ENCODE measurements around the gene CXXC5. TPM values are rescaled to one million over a fixed set of nuclear protein-coding genes. Genes with fewer than 3 reads are reported as not detected.
"Not testable (repeated sequence)": the region's sequence is repeated elsewhere in the genome, so short reads cannot be mapped to it uniquely, and the experiment has no call there.

The CXXC5 gene
- total RNA-seq, 1 donor from 2014 or later = 41.9 TPM

DNA sequence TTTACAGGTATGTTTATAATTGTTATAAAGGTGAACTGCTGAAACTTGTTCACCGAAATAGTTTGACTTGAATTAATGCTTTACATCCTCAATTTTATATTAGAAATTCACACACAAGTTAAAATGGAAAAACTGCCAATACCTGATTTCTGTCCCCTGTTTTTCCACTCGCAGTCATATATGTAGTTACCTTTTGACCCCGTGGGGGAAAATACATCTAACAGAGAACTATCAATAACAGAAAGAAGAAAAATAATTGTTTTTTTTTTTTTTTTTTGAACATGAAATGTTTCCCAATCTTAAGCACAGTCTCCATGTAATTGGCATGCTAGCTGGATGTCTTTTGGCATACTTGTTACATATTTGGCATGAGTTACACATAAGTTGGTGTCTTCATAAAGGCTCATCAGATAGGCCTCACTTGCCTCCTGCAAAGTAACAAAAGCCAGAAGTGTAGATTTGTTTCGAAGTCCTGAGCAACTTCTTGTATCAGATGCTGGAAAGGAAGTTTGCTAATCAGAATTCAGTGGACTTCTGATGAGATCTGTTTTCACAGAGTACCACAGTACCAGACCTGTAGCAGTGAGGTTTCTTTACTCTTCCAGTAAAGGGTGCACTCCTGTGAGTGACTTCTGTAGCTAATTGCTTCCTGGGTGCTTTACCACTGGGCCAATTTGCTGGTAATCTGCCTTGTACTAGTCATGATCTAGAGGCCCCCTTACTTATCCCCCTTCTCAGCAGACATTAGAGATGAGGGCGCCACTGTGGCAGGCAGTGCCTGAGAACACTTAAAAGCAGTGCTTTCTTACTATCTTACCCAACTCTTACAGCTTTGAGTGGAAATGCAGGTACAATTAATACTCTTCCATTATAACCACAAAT, 36.2 kb upstream of the CXXC5 start:
- DNase-seq (ENCODE audit: low spot score in 2 of 2) = no peak
- TF ChIP-seq, protein P1, sequence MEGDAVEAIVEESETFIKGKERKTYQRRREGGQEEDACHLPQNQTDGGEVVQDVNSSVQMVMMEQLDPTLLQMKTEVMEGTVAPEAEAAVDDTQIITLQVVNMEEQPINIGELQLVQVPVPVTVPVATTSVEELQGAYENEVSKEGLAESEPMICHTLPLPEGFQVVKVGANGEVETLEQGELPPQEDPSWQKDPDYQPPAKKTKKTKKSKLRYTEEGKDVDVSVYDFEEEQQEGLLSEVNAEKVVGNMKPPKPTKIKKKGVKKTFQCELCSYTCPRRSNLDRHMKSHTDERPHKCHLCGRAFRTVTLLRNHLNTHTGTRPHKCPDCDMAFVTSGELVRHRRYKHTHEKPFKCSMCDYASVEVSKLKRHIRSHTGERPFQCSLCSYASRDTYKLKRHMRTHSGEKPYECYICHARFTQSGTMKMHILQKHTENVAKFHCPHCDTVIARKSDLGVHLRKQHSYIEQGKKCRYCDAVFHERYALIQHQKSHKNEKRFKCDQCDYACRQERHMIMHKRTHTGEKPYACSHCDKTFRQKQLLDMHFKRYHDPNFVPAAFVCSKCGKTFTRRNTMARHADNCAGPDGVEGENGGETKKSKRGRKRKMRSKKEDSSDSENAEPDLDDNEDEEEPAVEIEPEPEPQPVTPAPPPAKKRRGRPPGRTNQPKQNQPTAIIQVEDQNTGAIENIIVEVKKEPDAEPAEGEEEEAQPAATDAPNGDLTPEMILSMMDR (IDR thresholded peaks at IDR 0.05) = no peak
- Histone ChIP-seq H3K9me3 (no peaks in the 10 kb centered on the region), H3K4me1 (peaks cover 0 to 3% of the 10 kb centered on the region in 2 donors), H3K27ac (no peak overlapping the region), H3K27me3 (no peaks in the 10 kb centered on the region), H3K4me3 (no peak overlapping the region), H3K36me3 (peaks cover 4 to 7% of the 10 kb centered on the region in 2 donors)
- intact Hi-C loops (cut with DNase I) = no loop called here

DNA sequence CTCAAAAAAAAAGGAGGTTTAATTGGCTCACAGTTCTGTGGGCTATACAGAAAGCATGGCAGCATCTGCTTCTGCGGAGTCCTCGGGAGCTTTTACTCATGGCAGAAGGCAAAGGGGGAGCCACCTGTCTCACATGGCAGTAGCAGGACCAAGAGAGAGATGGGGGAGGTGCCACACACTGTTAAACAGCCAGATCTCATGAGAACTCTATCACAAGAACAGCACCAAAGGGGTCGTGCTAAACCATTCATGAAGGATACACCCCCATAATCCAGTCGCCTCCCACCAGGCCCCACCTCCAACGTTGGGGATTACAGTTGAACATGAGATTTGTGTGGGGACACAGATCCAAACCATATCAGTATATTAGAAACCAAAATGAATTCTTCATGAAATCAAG, 28.3 kb upstream of the CXXC5 start:
- no peak for DNase-seq (ENCODE audit: low spot score in 2 of 2)
- Histone ChIP-seq H3K9me3 (no peaks in the 10 kb centered on the region), H3K27ac (no peak overlapping the region), H3K4me1 (no peaks in the 10 kb centered on the region), H3K4me3 (no peak overlapping the region), H3K36me3 (peaks cover 47 to 50% of the 10 kb centered on the region in 2 donors), H3K27me3 (no peaks in the 10 kb centered on the region)
- TF ChIP-seq, protein P1 (IDR thresholded peaks at IDR 0.05) = no peak
- intact Hi-C loops (cut with DNase I) = no loop called here

DNA sequence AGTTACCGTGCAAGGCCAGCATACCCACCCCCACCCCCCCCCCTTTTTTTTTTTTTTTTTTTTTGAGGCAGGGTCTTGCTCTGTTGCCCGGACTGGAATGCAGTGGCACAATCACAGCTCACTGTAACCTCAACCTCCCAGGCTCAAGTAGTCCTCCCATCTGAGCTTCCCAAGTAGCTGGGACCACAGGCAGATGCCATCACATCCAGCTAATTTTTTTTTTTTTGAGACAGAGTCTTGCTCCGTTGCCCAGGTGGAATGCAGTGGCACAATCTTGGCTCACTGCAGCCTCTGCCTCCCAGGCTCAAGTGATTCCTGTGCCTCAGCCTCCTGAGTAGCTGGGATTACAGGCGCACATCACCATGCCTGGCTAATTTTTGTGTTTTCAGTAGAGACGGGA, 22.8 kb upstream of the CXXC5 start:
- H3K4me3 ChIP-seq; intact Hi-C loops (cut with DNase I); H3K27ac ChIP-seq; H3K27me3 ChIP-seq; DNase-seq (ENCODE audit: low spot score in 2 of 2); H3K4me1 ChIP-seq; H3K9me3 ChIP-seq: not testable (repeated sequence)
- peaks cover 36 to 75% of the 10 kb centered on the region in 2 donors for H3K36me3 ChIP-seq

DNA sequence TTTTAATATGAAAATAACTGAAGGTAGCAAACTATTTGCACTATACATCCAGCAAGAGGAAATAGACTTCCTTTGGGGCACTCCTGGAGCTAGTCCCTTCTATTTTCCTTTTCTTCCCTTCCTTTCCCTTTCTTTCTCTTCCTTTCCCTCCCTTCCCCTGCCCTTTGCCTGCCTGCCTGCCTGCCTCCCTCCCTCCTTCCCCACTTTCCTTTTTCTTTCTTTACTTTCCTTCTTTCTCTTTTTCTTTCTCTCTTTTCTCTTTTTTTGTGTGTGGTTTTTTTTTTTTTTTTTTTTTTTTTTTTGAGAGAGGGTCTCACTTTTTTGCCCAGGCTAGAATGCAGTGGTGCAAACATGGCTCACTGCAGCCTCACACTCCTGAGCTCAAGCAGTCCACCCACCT, 17.3 kb upstream of the CXXC5 start:
- no peaks in the 10 kb centered on the region for H3K9me3 ChIP-seq
- H3K27me3 ChIP-seq = no peaks in the 10 kb centered on the region
- H3K27ac ChIP-seq = no peak overlapping the region
- intact Hi-C loops (cut with DNase I) = no loop called here
- peaks cover 6 to 47% of the 10 kb centered on the region in 2 donors for H3K36me3 ChIP-seq
- TF ChIP-seq, protein P1 (IDR thresholded peaks at IDR 0.05) = no peak
- no peak for DNase-seq (ENCODE audit: low spot score in 2 of 2)
- no peak overlapping the region for H3K4me3 ChIP-seq
- H3K4me1 ChIP-seq = peaks cover 0 to 4% of the 10 kb centered on the region in 2 donors

DNA sequence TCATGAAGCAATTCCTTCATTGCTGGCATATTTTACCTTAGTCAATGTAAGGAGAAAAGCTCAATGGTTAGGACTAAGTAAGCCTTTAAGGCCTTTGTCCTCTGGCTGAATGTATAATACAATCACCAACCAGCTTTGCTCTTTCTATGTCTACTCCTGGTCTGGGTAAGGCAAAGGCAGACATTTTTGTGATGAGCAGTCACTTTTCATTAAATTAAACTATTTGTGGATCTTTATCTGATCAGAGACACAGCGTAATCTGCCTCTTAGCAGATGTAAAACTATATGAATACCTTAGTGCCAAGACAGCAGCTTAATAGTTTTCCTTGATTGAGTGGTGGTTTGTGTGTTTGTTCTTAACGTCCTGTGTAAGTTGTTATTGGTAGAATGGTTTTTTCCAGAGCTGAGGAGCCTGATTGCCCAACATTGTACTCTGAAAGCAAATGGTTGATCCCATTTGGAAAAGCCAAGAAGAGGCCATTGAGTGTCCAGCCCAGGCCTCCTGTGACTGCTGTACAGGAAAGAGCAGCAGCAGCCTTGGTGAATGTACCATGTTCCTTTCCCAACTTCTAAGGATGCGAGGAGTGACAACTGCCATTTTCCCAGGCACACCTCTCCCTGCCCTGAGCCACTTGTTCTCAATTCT, 16.5 kb upstream of the CXXC5 start:
- no peak for DNase-seq (ENCODE audit: low spot score in 2 of 2)
- TF ChIP-seq, protein P1 (IDR thresholded peaks at IDR 0.05) = no peak
- intact Hi-C loops (cut with DNase I) = no loop called here
- H3K4me3 ChIP-seq = no peak overlapping the region
- no peaks in the 10 kb centered on the region for H3K27me3 ChIP-seq
- no peak overlapping the region for H3K27ac ChIP-seq
- H3K4me1 ChIP-seq = peaks cover 5 to 12% of the 10 kb centered on the region in 2 donors
- H3K36me3 ChIP-seq = peaks cover 2 to 39% of the 10 kb centered on the region in 2 donors
- no peaks in the 10 kb centered on the region for H3K9me3 ChIP-seq

Measured in ascending aorta (tissue), 2 donors.